NK-92 treated with Interleukin-12 subunit alpha and Interleukin-12 subunit beta, amount 100 ng/mL, for 24 hours (cell line): ENCODE measurements around the gene SPRR1B.
"Not testable (repeated sequence)": the region's sequence is repeated elsewhere in the genome, so short reads cannot be mapped to it uniquely, and the experiment has no call there.

Source experiments
- DNase-seq: peaks from one replicate; lab custom pipeline; 2025; lab: John Stamatoyannopoulos, UW

SPRR1B gene

GRCh38 chr1:153030895-153031294 is at the start of gene SPRR1B:
Gene SPRR1B, plus strand, starts transcription at chr1:153031203. Its CDS starts 1,143 bp downstream, at chr1:153032346.
- DNase-seq: no peak

GRCh38 chr1:152982076-152982475 is 48.9 kb upstream of the SPRR1B start:
- DNase-seq: no peak

GRCh38 chr1:152983234-152983633 is 47.8 kb upstream of the SPRR1B start:
- DNase-seq: no peak

- no peak for DNase-seq
Observed at GRCh38 chr1:152983743-152984142, 47.3 kb upstream of the SPRR1B start, which contains the start of gene SPRR1A. Gene SPRR1A, plus strand, starts transcription at chr1:152984081. Its CDS starts 1,150 bp downstream, at chr1:152985231.

GRCh38 chr1:152986578-152986977 is 44.4 kb upstream of the SPRR1B start:
- DNase-seq: no peak

GRCh38 chr1:152993186-152993585 is 37.8 kb upstream of the SPRR1B start:
- DNase-seq: no peak

- DNase-seq: no peak
Observed at GRCh38 chr1:152995842-152996241, 35.2 kb upstream of the SPRR1B start.

- DNase-seq: no peak
Observed at GRCh38 chr1:152996633-152997400, 34.2 kb upstream of the SPRR1B start.

GRCh38 chr1:152997901-152998300 is 33.1 kb upstream of the SPRR1B start:
- no peak for DNase-seq

GRCh38 chr1:152998476-152998875 is 32.5 kb upstream of the SPRR1B start:
- DNase-seq: no peak

- no peak for DNase-seq
Observed at GRCh38 chr1:152999818-153000217, 31.2 kb upstream of the SPRR1B start.

GRCh38 chr1:153000294-153000693 is 30.7 kb upstream of the SPRR1B start:
- DNase-seq: no peak

GRCh38 chr1:153001382-153001781 is 29.6 kb upstream of the SPRR1B start, which contains the start of gene SPRR3:
Gene SPRR3, plus strand, starts transcription at chr1:153001749. Its CDS starts 1,272 bp downstream, at chr1:153003021.
- DNase-seq: no peak

- not testable (repeated sequence) for DNase-seq
Observed at GRCh38 chr1:153011235-153011758, 19.7 kb upstream of the SPRR1B start.

GRCh38 chr1:153021829-153022228 is 9.2 kb upstream of the SPRR1B start:
- DNase-seq: not testable (repeated sequence)

- not testable (repeated sequence) for DNase-seq
Observed at GRCh38 chr1:153022340-153022739, 8.7 kb upstream of the SPRR1B start.

GRCh38 chr1:153023109-153023508 is 7.9 kb upstream of the SPRR1B start:
- DNase-seq: no peak

- no peak for DNase-seq
Observed at GRCh38 chr1:153024413-153024812, 6.6 kb upstream of the SPRR1B start.

- no peak for DNase-seq
Observed at GRCh38 chr1:153025797-153026196, 5.2 kb upstream of the SPRR1B start.

- DNase-seq: no peak
Observed at GRCh38 chr1:153028766-153029165, 2.2 kb upstream of the SPRR1B start.

GRCh38 chr1:153032073-153032472 is 1.1 kb downstream of the SPRR1B start:
- DNase-seq: no peak

- peak; percentile 28 for DNase-seq
Observed at GRCh38 chr1:153032677-153033308, 1.8 kb downstream of the SPRR1B start.

GRCh38 chr1:153035211-153035610 is 4.2 kb downstream of the SPRR1B start:
- DNase-seq: no peak
